ENCODE measurements around the gene ZNF816. TPM values are rescaled to one million over a fixed set of nuclear protein-coding genes. Genes with fewer than 3 reads are reported as not detected.
"Not testable (repeated sequence)": the region's sequence is repeated elsewhere in the genome, so short reads cannot be mapped to it uniquely, and the experiment has no call there.

The ZNF816 gene
- total RNA-seq, 2 experiments from 2014 or later = 11.1 to 12.0 TPM

- DNase-seq = no peak
- Mint-ChIP-seq H3K9me3 (peaks cover 28% of the 10 kb centered on the region), H3K4me1 (peaks cover 10% of the 10 kb centered on the region), H3K27ac (no peak overlapping the region), H3K27me3 (no peaks in the 10 kb centered on the region), H3K4me3 (no peak overlapping the region), H3K36me3 (peaks cover 60% of the 10 kb centered on the region)
Measured at GRCh38 chr19:52988506-52988905, 25.8 kb upstream of the ZNF816 start.

- no peak for DNase-seq
- peaks cover 64% of the 10 kb centered on the region for H3K36me3 Mint-ChIP-seq
- no peak overlapping the region for H3K4me3 Mint-ChIP-seq
- peaks cover 24% of the 10 kb centered on the region for H3K9me3 Mint-ChIP-seq
- H3K27ac Mint-ChIP-seq = no peak overlapping the region
- H3K27me3 Mint-ChIP-seq = no peaks in the 10 kb centered on the region
- peaks cover 5% of the 10 kb centered on the region for H3K4me1 Mint-ChIP-seq
Measured at GRCh38 chr19:52987221-52987620, 24.5 kb upstream of the ZNF816 start.

- H3K27me3 Mint-ChIP-seq, H3K27ac Mint-ChIP-seq: not testable (repeated sequence)
Measured at GRCh38 chr19:52983167-52983566, 20.5 kb upstream of the ZNF816 start.

GRCh38 chr19:52981329-52981728 is 18.6 kb upstream of the ZNF816 start:
- Mint-ChIP-seq H3K27ac (no peak overlapping the region), H3K36me3 (peaks cover 35% of the 10 kb centered on the region), H3K27me3 (no peaks in the 10 kb centered on the region), H3K4me3 (no peak overlapping the region), H3K9me3 (peaks cover 10% of the 10 kb centered on the region), H3K4me1 (no peaks in the 10 kb centered on the region)
- no peak for DNase-seq

More at GRCh38 chr19:52983167-52983566, 20.5 kb upstream of the ZNF816 start:
- H3K36me3 Mint-ChIP-seq = peaks cover 49% of the 10 kb centered on the region
- H3K9me3 Mint-ChIP-seq = peaks cover 22% of the 10 kb centered on the region
- DNase-seq, H3K4me1 Mint-ChIP-seq, H3K4me3 Mint-ChIP-seq: not testable (repeated sequence)

- Mint-ChIP-seq H3K27ac (no peak overlapping the region), H3K36me3 (peaks cover 43% of the 10 kb centered on the region), H3K27me3 (no peaks in the 10 kb centered on the region), H3K4me3 (no peak overlapping the region), H3K4me1 (peaks cover 8% of the 10 kb centered on the region), H3K9me3 (peaks cover 32% of the 10 kb centered on the region)
- no peak for DNase-seq
Measured at GRCh38 chr19:52967772-52968171, 5.1 kb upstream of the ZNF816 start.

- DNase-seq = peak; percentile 8
- peak overlapping the region; percentile 94 for H3K27ac Mint-ChIP-seq
- H3K36me3 Mint-ChIP-seq = peaks cover 56% of the 10 kb centered on the region
- H3K27me3 Mint-ChIP-seq = no peaks in the 10 kb centered on the region
- H3K4me1 Mint-ChIP-seq = peaks cover 19% of the 10 kb centered on the region
- peaks cover 34% of the 10 kb centered on the region for H3K9me3 Mint-ChIP-seq
- H3K4me3 Mint-ChIP-seq = peak overlapping the region; percentile 97
Measured at GRCh38 chr19:52963247-52963618, 552 bp upstream of the ZNF816 start.

- peak overlapping the region; percentile 94 for H3K27ac Mint-ChIP-seq
- no peaks in the 10 kb centered on the region for H3K27me3 Mint-ChIP-seq
Measured at GRCh38 chr19:52961981-52962380, 700 bp downstream of the ZNF816 start.

GRCh38 chr19:52959613-52960295 is 2.9 kb downstream of the ZNF816 start:
- Mint-ChIP-seq H3K4me1 (peaks cover 19% of the 10 kb centered on the region), H3K36me3 (peaks cover 76% of the 10 kb centered on the region), H3K9me3 (peaks cover 47% of the 10 kb centered on the region), H3K4me3 (no peak overlapping the region), H3K27ac (no peak overlapping the region), H3K27me3 (no peaks in the 10 kb centered on the region)
- no peak for DNase-seq

More at GRCh38 chr19:52961981-52962380, 700 bp downstream of the ZNF816 start:
- Mint-ChIP-seq H3K4me1 (peaks cover 19% of the 10 kb centered on the region), H3K9me3 (peaks cover 35% of the 10 kb centered on the region), H3K36me3 (peaks cover 58% of the 10 kb centered on the region), H3K4me3 (peak overlapping the region; percentile 97)
- DNase-seq = no peak

GRCh38 chr19:52957591-52957990 is 5.1 kb downstream of the ZNF816 start:
- Mint-ChIP-seq H3K27me3 (no peaks in the 10 kb centered on the region), H3K27ac (no peak overlapping the region), H3K36me3 (peaks cover 90% of the 10 kb centered on the region), H3K4me1 (peaks cover 11% of the 10 kb centered on the region), H3K9me3 (peaks cover 61% of the 10 kb centered on the region), H3K4me3 (no peak overlapping the region)
- no peak for DNase-seq

- Mint-ChIP-seq H3K9me3 (peaks cover 68% of the 10 kb centered on the region), H3K4me3 (no peak overlapping the region), H3K27me3 (no peaks in the 10 kb centered on the region), H3K4me1 (peaks cover 10% of the 10 kb centered on the region), H3K36me3 (peaks cover 92% of the 10 kb centered on the region), H3K27ac (no peak overlapping the region)
- no peak for DNase-seq
Measured at GRCh38 chr19:52956917-52957316, 5.8 kb downstream of the ZNF816 start.

GRCh38 chr19:52949422-52949821 is 13.3 kb downstream of the ZNF816 start:
- Mint-ChIP-seq H3K27me3 (no peaks in the 10 kb centered on the region), H3K4me1 (no peaks in the 10 kb centered on the region), H3K27ac (no peak overlapping the region), H3K4me3 (no peak overlapping the region), H3K9me3 (peaks cover 57% of the 10 kb centered on the region), H3K36me3 (peaks cover 56% of the 10 kb centered on the region)
- DNase-seq = no peak

GRCh38 chr19:52948025-52948770 is 14.5 kb downstream of the ZNF816 start:
- H3K4me3 Mint-ChIP-seq = no peak overlapping the region
- H3K4me1 Mint-ChIP-seq = no peaks in the 10 kb centered on the region
- H3K27ac Mint-ChIP-seq = no peak overlapping the region
- DNase-seq = no peak
- peaks cover 52% of the 10 kb centered on the region for H3K9me3 Mint-ChIP-seq
- H3K27me3 Mint-ChIP-seq = no peaks in the 10 kb centered on the region
- H3K36me3 Mint-ChIP-seq = peaks cover 49% of the 10 kb centered on the region

- DNase-seq = no peak
Measured at GRCh38 chr19:52946322-52947310, 16.1 kb downstream of the ZNF816 start.

GRCh38 chr19:52945652-52946321 is 16.9 kb downstream of the ZNF816 start:
- Mint-ChIP-seq H3K9me3 (peaks cover 38% of the 10 kb centered on the region), H3K4me3 (no peak overlapping the region), H3K27me3 (no peaks in the 10 kb centered on the region), H3K4me1 (peaks cover 9% of the 10 kb centered on the region), H3K27ac (no peak overlapping the region), H3K36me3 (peaks cover 34% of the 10 kb centered on the region)
- DNase-seq = no peak

More at GRCh38 chr19:52946322-52947310, 16.1 kb downstream of the ZNF816 start:
- Mint-ChIP-seq H3K27ac (no peak overlapping the region), H3K4me3 (no peak overlapping the region), H3K27me3 (no peaks in the 10 kb centered on the region), H3K36me3 (peaks cover 36% of the 10 kb centered on the region), H3K4me1 (peaks cover 3% of the 10 kb centered on the region), H3K9me3 (peaks cover 41% of the 10 kb centered on the region)

Measured in activated naive CD8-positive, alpha-beta T cell treated with anti-CD3 and anti-CD28 coated beads for 36 hours (primary cell).